ENCODE results near the gene LPIN3. TPM values are rescaled to one million over a fixed set of nuclear protein-coding genes. Genes with fewer than 3 reads are reported as not detected.

Gene LPIN3
- polyA plus RNA-seq, 2 donors, result 26.4 to 84.1 TPM

GRCh38 chr20:41318271-41318649 is 22.4 kb upstream of the LPIN3 start:
- Histone ChIP-seq H3K4me3 (ENCODE audit: low read depth in 1 of 2, low read length in 2 of 2) (peak overlapping the region in 1 of 2 donors; percentile 72), H3K36me3 (ENCODE audit: control insufficient read depth in 2 of 2, insufficient read depth in 2 of 2, low read length in 1 of 2) (no peaks in the 10 kb centered on the region), H3K9me3 (ENCODE audit: control insufficient read depth in 2 of 2, insufficient read depth in 1 of 2, low read depth in 1 of 2, low read length in 1 of 2) (no peaks in the 10 kb centered on the region), H3K27me3 (ENCODE audit: control insufficient read depth in 1 of 2, insufficient read depth in 2 of 2, low read length in 2 of 2) (no peaks in the 10 kb centered on the region), H3K4me1 (ENCODE audit: control insufficient read depth in 2 of 2, insufficient read depth in 2 of 2, low read length in 1 of 2) (peaks cover 2 to 4% of the 10 kb centered on the region in 2 donors), H3K27ac (ENCODE audit: low read depth in 2 of 2, low read length in 1 of 2) (peak overlapping the region in 1 of 2 donors; percentile 92)
- 31 to 35% methylated on average over 5 of the region's 5 CpGs for WGBS, 2 donors

- no peaks in the 10 kb centered on the region for H3K27me3 ChIP-seq (ENCODE audit: control insufficient read depth in 1 of 2, insufficient read depth in 2 of 2, low read length in 2 of 2)
- no peak overlapping the region for H3K27ac ChIP-seq (ENCODE audit: low read depth in 2 of 2, low read length in 1 of 2)
- H3K4me3 ChIP-seq (ENCODE audit: low read depth in 1 of 2, low read length in 2 of 2), result no peak overlapping the region
- no peaks in the 10 kb centered on the region for H3K36me3 ChIP-seq (ENCODE audit: control insufficient read depth in 2 of 2, insufficient read depth in 2 of 2, low read length in 1 of 2)
- H3K9me3 ChIP-seq (ENCODE audit: control insufficient read depth in 2 of 2, insufficient read depth in 1 of 2, low read depth in 1 of 2, low read length in 1 of 2), result no peaks in the 10 kb centered on the region
- peaks cover 2 to 4% of the 10 kb centered on the region in 2 donors for H3K4me1 ChIP-seq (ENCODE audit: control insufficient read depth in 2 of 2, insufficient read depth in 2 of 2, low read length in 1 of 2)
These were observed 20.2 kb upstream of the LPIN3 start for GRCh38 chr20:41320441-41320840.

GRCh38 chr20:41320976-41321375 is 19.6 kb upstream of the LPIN3 start:
- peaks cover 2 to 4% of the 10 kb centered on the region in 2 donors for H3K4me1 ChIP-seq (ENCODE audit: control insufficient read depth in 2 of 2, insufficient read depth in 2 of 2, low read length in 1 of 2)
- H3K36me3 ChIP-seq (ENCODE audit: control insufficient read depth in 2 of 2, insufficient read depth in 2 of 2, low read length in 1 of 2), result no peaks in the 10 kb centered on the region
- H3K4me3 ChIP-seq (ENCODE audit: low read depth in 1 of 2, low read length in 2 of 2), result no peak overlapping the region
- H3K9me3 ChIP-seq (ENCODE audit: control insufficient read depth in 2 of 2, insufficient read depth in 1 of 2, low read depth in 1 of 2, low read length in 1 of 2), result no peaks in the 10 kb centered on the region
- H3K27me3 ChIP-seq (ENCODE audit: control insufficient read depth in 1 of 2, insufficient read depth in 2 of 2, low read length in 2 of 2), result no peaks in the 10 kb centered on the region
- 83 to 86% methylated on average over 1 of the region's 1 CpG for WGBS, 2 donors
- peak overlapping the region in 1 of 2 donors; percentile 17 for H3K27ac ChIP-seq (ENCODE audit: low read depth in 2 of 2, low read length in 1 of 2)

GRCh38 chr20:41327178-41327577 is 13.4 kb upstream of the LPIN3 start:
- H3K4me1 ChIP-seq (ENCODE audit: control insufficient read depth in 2 of 2, insufficient read depth in 2 of 2, low read length in 1 of 2), result no peaks in the 10 kb centered on the region
- WGBS, 2 donors, result 84 to 88% methylated on average over 5 of the region's 5 CpGs
- H3K36me3 ChIP-seq (ENCODE audit: control insufficient read depth in 2 of 2, insufficient read depth in 2 of 2, low read length in 1 of 2), result no peaks in the 10 kb centered on the region
- no peaks in the 10 kb centered on the region for H3K27me3 ChIP-seq (ENCODE audit: control insufficient read depth in 1 of 2, insufficient read depth in 2 of 2, low read length in 2 of 2)
- no peak overlapping the region for H3K27ac ChIP-seq (ENCODE audit: low read depth in 2 of 2, low read length in 1 of 2)
- H3K9me3 ChIP-seq (ENCODE audit: control insufficient read depth in 2 of 2, insufficient read depth in 1 of 2, low read depth in 1 of 2, low read length in 1 of 2), result no peaks in the 10 kb centered on the region
- no peak overlapping the region for H3K4me3 ChIP-seq (ENCODE audit: low read depth in 1 of 2, low read length in 2 of 2)

- Histone ChIP-seq H3K36me3 (ENCODE audit: control insufficient read depth in 2 of 2, insufficient read depth in 2 of 2, low read length in 1 of 2) (no peaks in the 10 kb centered on the region), H3K9me3 (ENCODE audit: control insufficient read depth in 2 of 2, insufficient read depth in 1 of 2, low read depth in 1 of 2, low read length in 1 of 2) (no peaks in the 10 kb centered on the region), H3K27me3 (ENCODE audit: control insufficient read depth in 1 of 2, insufficient read depth in 2 of 2, low read length in 2 of 2) (no peaks in the 10 kb centered on the region), H3K27ac (ENCODE audit: low read depth in 2 of 2, low read length in 1 of 2) (peak overlapping the region; percentile 65 to 88), H3K4me3 (ENCODE audit: low read depth in 1 of 2, low read length in 2 of 2) (no peak overlapping the region), H3K4me1 (ENCODE audit: control insufficient read depth in 2 of 2, insufficient read depth in 2 of 2, low read length in 1 of 2) (no peaks in the 10 kb centered on the region)
- 38 to 47% methylated on average over 14 of the region's 14 CpGs for WGBS, 2 donors
These were observed 10.9 kb upstream of the LPIN3 start for GRCh38 chr20:41329435-41330342.

GRCh38 chr20:41330343-41330720 is 10.3 kb upstream of the LPIN3 start:
- Histone ChIP-seq H3K9me3 (ENCODE audit: control insufficient read depth in 2 of 2, insufficient read depth in 1 of 2, low read depth in 1 of 2, low read length in 1 of 2) (no peaks in the 10 kb centered on the region), H3K4me3 (ENCODE audit: low read depth in 1 of 2, low read length in 2 of 2) (no peak overlapping the region), H3K27me3 (ENCODE audit: control insufficient read depth in 1 of 2, insufficient read depth in 2 of 2, low read length in 2 of 2) (no peaks in the 10 kb centered on the region), H3K27ac (ENCODE audit: low read depth in 2 of 2, low read length in 1 of 2) (peak overlapping the region in 1 of 2 donors; percentile 88), H3K36me3 (ENCODE audit: control insufficient read depth in 2 of 2, insufficient read depth in 2 of 2, low read length in 1 of 2) (no peaks in the 10 kb centered on the region), H3K4me1 (ENCODE audit: control insufficient read depth in 2 of 2, insufficient read depth in 2 of 2, low read length in 1 of 2) (no peaks in the 10 kb centered on the region)
- 78 to 89% methylated on average over 5 of the region's 5 CpGs for WGBS, 2 donors

GRCh38 chr20:41330941-41331340 is 9.7 kb upstream of the LPIN3 start:
- Histone ChIP-seq H3K4me3 (ENCODE audit: low read depth in 1 of 2, low read length in 2 of 2) (no peak overlapping the region), H3K4me1 (ENCODE audit: control insufficient read depth in 2 of 2, insufficient read depth in 2 of 2, low read length in 1 of 2) (no peaks in the 10 kb centered on the region), H3K36me3 (ENCODE audit: control insufficient read depth in 2 of 2, insufficient read depth in 2 of 2, low read length in 1 of 2) (no peaks in the 10 kb centered on the region), H3K27me3 (ENCODE audit: control insufficient read depth in 1 of 2, insufficient read depth in 2 of 2, low read length in 2 of 2) (no peaks in the 10 kb centered on the region), H3K27ac (ENCODE audit: low read depth in 2 of 2, low read length in 1 of 2) (no peak overlapping the region), H3K9me3 (ENCODE audit: control insufficient read depth in 2 of 2, insufficient read depth in 1 of 2, low read depth in 1 of 2, low read length in 1 of 2) (no peaks in the 10 kb centered on the region)
- 76 to 86% methylated on average over 1 of the region's 1 CpG for WGBS, 2 donors

GRCh38 chr20:41331731-41332130 is 8.9 kb upstream of the LPIN3 start:
- Histone ChIP-seq H3K4me3 (ENCODE audit: low read depth in 1 of 2, low read length in 2 of 2) (no peak overlapping the region), H3K36me3 (ENCODE audit: control insufficient read depth in 2 of 2, insufficient read depth in 2 of 2, low read length in 1 of 2) (no peaks in the 10 kb centered on the region), H3K4me1 (ENCODE audit: control insufficient read depth in 2 of 2, insufficient read depth in 2 of 2, low read length in 1 of 2) (no peaks in the 10 kb centered on the region), H3K27ac (ENCODE audit: low read depth in 2 of 2, low read length in 1 of 2) (no peak overlapping the region), H3K9me3 (ENCODE audit: control insufficient read depth in 2 of 2, insufficient read depth in 1 of 2, low read depth in 1 of 2, low read length in 1 of 2) (no peaks in the 10 kb centered on the region), H3K27me3 (ENCODE audit: control insufficient read depth in 1 of 2, insufficient read depth in 2 of 2, low read length in 2 of 2) (no peaks in the 10 kb centered on the region)
- 81 to 83% methylated on average over 4 of the region's 4 CpGs for WGBS, 2 donors

- H3K4me1 ChIP-seq (ENCODE audit: control insufficient read depth in 2 of 2, insufficient read depth in 2 of 2, low read length in 1 of 2), result no peaks in the 10 kb centered on the region
- 79 to 89% methylated on average over 2 of the region's 2 CpGs for WGBS, 2 donors
- H3K9me3 ChIP-seq (ENCODE audit: control insufficient read depth in 2 of 2, insufficient read depth in 1 of 2, low read depth in 1 of 2, low read length in 1 of 2), result no peaks in the 10 kb centered on the region
- no peaks in the 10 kb centered on the region for H3K27me3 ChIP-seq (ENCODE audit: control insufficient read depth in 1 of 2, insufficient read depth in 2 of 2, low read length in 2 of 2)
- H3K27ac ChIP-seq (ENCODE audit: low read depth in 2 of 2, low read length in 1 of 2), result peak overlapping the region; percentile 50 to 59
- no peaks in the 10 kb centered on the region for H3K36me3 ChIP-seq (ENCODE audit: control insufficient read depth in 2 of 2, insufficient read depth in 2 of 2, low read length in 1 of 2)
- H3K4me3 ChIP-seq (ENCODE audit: low read depth in 1 of 2, low read length in 2 of 2), result no peak overlapping the region
These were observed 6.6 kb upstream of the LPIN3 start for GRCh38 chr20:41334036-41334435.

Measured in esophagus (tissue), 2 donors.